Measurements from ENCODE around the gene AURKAIP1. TPM values are rescaled to one million over a fixed set of nuclear protein-coding genes. Genes with fewer than 3 reads are reported as not detected.

AURKAIP1 gene
- total and polyA plus RNA-seq, 9 of the 15 experiments (the other 6 are each of a cell fraction or from before 2014, with no cell fraction given): 7.8 to 478 (median 92.0) TPM

DNA sequence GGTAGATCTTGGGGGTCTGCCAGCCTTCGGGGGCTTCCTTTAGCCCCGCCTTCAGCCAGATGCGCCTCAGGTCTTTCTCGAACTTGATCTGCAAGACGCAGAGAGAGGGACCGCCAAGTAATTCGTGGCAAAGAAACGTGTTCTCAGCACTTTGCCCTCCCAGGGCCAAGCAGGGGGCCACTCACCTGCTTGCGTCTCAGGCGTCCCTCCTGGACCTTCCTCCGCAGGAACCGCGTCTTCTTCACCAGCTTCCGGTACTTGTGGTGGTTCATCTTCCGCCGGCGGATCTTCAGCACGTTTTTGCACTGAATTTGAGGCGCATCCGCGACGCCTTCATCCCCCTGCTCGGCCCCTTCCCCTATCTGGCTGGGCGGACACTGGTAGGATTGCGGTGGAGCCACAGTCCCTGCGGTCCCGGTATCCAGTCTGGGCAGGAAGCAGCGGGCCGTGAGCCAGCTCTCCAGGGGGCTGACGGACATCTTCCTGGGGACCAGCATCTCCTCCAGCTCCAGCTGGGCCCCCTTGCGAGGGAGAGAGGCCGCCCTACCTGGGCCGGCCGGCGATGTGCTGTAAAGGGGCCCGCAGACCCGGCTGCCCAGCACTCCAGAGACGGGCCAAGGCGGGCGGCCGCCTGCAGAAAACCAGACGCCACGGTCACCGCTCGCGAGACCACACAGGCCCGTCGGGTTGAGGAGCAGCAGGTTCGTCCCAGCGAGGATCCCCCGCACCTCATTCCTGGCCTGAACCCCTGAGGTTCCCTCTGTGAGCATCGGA lies 1.0 kb downstream of the AURKAIP1 start (continued):
- TF ChIP-seq, protein P1, sequence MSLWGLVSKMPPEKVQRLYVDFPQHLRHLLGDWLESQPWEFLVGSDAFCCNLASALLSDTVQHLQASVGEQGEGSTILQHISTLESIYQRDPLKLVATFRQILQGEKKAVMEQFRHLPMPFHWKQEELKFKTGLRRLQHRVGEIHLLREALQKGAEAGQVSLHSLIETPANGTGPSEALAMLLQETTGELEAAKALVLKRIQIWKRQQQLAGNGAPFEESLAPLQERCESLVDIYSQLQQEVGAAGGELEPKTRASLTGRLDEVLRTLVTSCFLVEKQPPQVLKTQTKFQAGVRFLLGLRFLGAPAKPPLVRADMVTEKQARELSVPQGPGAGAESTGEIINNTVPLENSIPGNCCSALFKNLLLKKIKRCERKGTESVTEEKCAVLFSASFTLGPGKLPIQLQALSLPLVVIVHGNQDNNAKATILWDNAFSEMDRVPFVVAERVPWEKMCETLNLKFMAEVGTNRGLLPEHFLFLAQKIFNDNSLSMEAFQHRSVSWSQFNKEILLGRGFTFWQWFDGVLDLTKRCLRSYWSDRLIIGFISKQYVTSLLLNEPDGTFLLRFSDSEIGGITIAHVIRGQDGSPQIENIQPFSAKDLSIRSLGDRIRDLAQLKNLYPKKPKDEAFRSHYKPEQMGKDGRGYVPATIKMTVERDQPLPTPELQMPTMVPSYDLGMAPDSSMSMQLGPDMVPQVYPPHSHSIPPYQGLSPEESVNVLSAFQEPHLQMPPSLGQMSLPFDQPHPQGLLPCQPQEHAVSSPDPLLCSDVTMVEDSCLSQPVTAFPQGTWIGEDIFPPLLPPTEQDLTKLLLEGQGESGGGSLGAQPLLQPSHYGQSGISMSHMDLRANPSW (CRISPR knock-in tag; IDR thresholded peaks at IDR 0.05): 0 out of 2 replicates have a peak, but pooled peaks have one; percentile 26
- TF ChIP-seq ELF4 (CRISPR knock-in tag; IDR thresholded peaks at IDR 0.05) (no peak), NR3C1 (CRISPR knock-in tag; IDR thresholded peaks at IDR 0.05) (peak; percentile 22; the same call in 1 of the 2 replicates), SIN3A (IDR thresholded peaks at IDR 0.05; ENCODE audit: borderline replicate concordance in 2 of 2, control insufficient read depth in 1 of 2, low read depth in 2 of 2, low read length in 2 of 2) (no peak), ZNF224 (CRISPR knock-in tag; IDR thresholded peaks at IDR 0.05) (0 out of 2 replicates have a peak, but pooled peaks have one; percentile 6), POLR2G (IDR thresholded peaks at IDR 0.05; ENCODE audit: low read depth, low read length) (peak; percentile 17), ZBTB7A (IDR thresholded peaks at IDR 0.05; ENCODE audit: borderline replicate concordance, control insufficient read depth, low read depth, low read length) (peak; percentile 10; the same call in 1 of the 2 replicates), TOE1 (IDR thresholded peaks at IDR 0.05; ENCODE audit: borderline replicate concordance) (no peak), TOE1 (CRISPR knock-in tag; IDR thresholded peaks at IDR 0.05; ENCODE audit: borderline replicate concordance, low read depth) (peak; percentile 42; the same call in 1 of the 2 replicates), POLR2AphosphoS5 (IDR thresholded peaks at IDR 0.05; ENCODE audit: control insufficient read depth, insufficient read depth, low read depth, low read length) (no peak), CHD2 (IDR thresholded peaks at IDR 0.05; ENCODE audit: low read depth, low read length) (peak; percentile 39; the same call in 1 of the 2 replicates), CHD1 (IDR thresholded peaks at IDR 0.05; ENCODE audit: low read length) (peak; percentile 31), RB1 (IDR thresholded peaks at IDR 0.05; ENCODE audit: low read depth) (0 out of 2 replicates have a peak, but pooled peaks have one; percentile 2)
- TF ChIP-seq, protein P2, sequence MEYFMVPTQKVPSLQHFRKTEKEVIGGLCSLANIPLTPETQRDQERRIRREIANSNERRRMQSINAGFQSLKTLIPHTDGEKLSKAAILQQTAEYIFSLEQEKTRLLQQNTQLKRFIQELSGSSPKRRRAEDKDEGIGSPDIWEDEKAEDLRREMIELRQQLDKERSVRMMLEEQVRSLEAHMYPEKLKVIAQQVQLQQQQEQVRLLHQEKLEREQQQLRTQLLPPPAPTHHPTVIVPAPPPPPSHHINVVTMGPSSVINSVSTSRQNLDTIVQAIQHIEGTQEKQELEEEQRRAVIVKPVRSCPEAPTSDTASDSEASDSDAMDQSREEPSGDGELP (CRISPR knock-in tag; IDR thresholded peaks at IDR 0.05; ENCODE audit: borderline replicate concordance): peak; percentile 30; the same call in 1 of the 2 replicates
- TF ChIP-seq, protein P3, sequence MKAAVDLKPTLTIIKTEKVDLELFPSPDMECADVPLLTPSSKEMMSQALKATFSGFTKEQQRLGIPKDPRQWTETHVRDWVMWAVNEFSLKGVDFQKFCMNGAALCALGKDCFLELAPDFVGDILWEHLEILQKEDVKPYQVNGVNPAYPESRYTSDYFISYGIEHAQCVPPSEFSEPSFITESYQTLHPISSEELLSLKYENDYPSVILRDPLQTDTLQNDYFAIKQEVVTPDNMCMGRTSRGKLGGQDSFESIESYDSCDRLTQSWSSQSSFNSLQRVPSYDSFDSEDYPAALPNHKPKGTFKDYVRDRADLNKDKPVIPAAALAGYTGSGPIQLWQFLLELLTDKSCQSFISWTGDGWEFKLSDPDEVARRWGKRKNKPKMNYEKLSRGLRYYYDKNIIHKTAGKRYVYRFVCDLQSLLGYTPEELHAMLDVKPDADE (conservative IDR thresholded peaks at IDR 0.05; ENCODE audit: control insufficient read depth, low read depth, low read length): peak; percentile 43; the same call in 1 of the 2 replicates
- TF ChIP-seq, protein P4, sequence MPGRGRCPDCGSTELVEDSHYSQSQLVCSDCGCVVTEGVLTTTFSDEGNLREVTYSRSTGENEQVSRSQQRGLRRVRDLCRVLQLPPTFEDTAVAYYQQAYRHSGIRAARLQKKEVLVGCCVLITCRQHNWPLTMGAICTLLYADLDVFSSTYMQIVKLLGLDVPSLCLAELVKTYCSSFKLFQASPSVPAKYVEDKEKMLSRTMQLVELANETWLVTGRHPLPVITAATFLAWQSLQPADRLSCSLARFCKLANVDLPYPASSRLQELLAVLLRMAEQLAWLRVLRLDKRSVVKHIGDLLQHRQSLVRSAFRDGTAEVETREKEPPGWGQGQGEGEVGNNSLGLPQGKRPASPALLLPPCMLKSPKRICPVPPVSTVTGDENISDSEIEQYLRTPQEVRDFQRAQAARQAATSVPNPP (IDR thresholded peaks at IDR 0.05; ENCODE audit: borderline replicate concordance, insufficient read depth, insufficient read length): no peak
- TF ChIP-seq, protein P5, sequence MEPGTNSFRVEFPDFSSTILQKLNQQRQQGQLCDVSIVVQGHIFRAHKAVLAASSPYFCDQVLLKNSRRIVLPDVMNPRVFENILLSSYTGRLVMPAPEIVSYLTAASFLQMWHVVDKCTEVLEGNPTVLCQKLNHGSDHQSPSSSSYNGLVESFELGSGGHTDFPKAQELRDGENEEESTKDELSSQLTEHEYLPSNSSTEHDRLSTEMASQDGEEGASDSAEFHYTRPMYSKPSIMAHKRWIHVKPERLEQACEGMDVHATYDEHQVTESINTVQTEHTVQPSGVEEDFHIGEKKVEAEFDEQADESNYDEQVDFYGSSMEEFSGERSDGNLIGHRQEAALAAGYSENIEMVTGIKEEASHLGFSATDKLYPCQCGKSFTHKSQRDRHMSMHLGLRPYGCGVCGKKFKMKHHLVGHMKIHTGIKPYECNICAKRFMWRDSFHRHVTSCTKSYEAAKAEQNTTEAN (CRISPR knock-in tag; IDR thresholded peaks at IDR 0.05): 0 out of 2 replicates have a peak, but pooled peaks have one; percentile 47

Data from K562 (cell line).